Measurements from ENCODE around the gene TMEM175.
"Not testable (repeated sequence)": the region's sequence is repeated elsewhere in the genome, so short reads cannot be mapped to it uniquely, and the experiment has no call there.

Gene TMEM175

GRCh38 chr4:993111-994029, 61.1 kb downstream of the TMEM175 start, which contains the start of gene SLC26A1:
Gene SLC26A1 (minus strand): TSS chr4:993404. CDS start chr4:991703, 1,701 bp downstream.
- no peak for DNase-seq

DNA sequence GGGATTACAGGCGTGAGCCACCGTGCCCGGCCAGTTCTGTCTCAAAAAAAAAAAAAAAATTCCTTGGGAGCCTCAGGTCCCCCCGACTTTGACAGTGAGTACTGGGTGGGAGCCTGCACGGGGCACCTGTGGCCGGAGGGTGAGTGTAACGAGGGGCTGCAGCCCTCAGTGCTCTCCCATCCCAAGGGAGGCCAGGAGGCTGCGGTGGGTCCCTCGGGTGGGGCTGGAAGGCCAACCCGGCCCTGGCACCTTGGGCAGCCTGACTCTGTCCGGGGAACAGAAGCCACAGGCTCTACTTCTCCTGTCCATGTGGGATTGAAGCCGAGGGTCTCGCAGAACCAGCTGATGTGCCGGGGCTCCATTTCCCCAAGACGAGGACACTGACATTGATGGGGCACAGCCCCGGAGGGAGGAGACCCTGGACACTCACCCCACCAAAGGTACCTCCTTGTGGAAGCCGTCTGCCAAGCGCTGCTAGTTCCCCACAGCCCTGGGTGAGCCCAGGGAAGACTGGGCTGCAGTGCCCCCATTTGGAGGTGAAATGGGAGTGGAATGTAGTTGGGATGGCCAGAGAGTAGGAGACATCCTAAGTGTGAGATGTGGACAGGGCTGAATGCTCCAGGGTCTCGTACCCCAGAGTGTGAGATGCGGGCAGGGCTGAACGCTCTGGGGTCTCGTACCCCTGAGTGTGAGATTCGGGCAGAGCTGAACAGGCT, 63.2 kb downstream of the TMEM175 start:
- DNase-seq = no peak

GRCh38 chr4:996030-996996, 64.1 kb downstream of the TMEM175 start:
- no peak for DNase-seq

- no peak for DNase-seq
Measured at GRCh38 chr4:996997-997374, 64.7 kb downstream of the TMEM175 start.

GRCh38 chr4:997375-998071, 65.3 kb downstream of the TMEM175 start:
- no peak for DNase-seq

- DNase-seq = no peak
Measured at GRCh38 chr4:998096-998691, 65.9 kb downstream of the TMEM175 start.

DNA sequence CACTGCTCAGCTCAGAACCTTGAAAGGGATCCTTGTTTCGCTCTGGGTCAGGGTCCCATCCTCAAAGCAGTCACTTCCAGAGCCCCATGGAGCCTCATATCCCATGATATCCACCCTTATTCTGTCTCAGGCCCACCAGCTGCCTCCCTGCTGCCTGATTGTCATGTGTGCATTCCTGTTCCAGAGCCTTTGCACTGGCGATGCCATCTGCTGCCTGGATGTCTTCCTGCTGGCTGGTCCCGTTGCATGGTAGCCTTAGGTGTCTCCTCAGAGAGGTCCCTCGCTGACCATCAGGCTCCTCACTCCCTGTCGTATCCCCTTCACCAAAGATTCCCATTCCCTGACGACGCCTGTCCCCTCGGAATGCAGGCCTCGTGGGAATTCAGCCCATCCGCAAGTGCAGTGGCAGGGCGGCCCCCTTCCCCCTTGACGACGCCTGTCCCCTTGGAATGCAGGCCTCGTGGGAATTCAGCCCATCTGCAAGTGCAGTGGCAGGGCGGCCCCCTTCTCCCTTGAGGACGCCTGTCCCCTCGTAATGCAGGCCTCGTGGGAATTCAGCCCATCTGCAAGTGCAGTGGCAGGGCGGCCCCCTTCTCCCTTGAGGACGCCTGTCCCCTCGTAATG, 67.1 kb downstream of the TMEM175 start:
- DNase-seq = not testable (repeated sequence)

GRCh38 chr4:999882-1000425, 67.7 kb downstream of the TMEM175 start:
- no peak for DNase-seq

- DNase-seq = no peak
Measured at GRCh38 chr4:1000686-1001260, 68.5 kb downstream of the TMEM175 start.

- no peak for DNase-seq
Measured at GRCh38 chr4:1001561-1002130, 69.4 kb downstream of the TMEM175 start.

GRCh38 chr4:1002131-1002630, 69.9 kb downstream of the TMEM175 start:
- no peak for DNase-seq

- no peak for DNase-seq
Measured at GRCh38 chr4:1002631-1003251, 70.5 kb downstream of the TMEM175 start.

GRCh38 chr4:1003271-1004070, 71.2 kb downstream of the TMEM175 start:
- DNase-seq = no peak

GRCh38 chr4:1004071-1004418, 71.8 kb downstream of the TMEM175 start:
- DNase-seq = no peak

DNA sequence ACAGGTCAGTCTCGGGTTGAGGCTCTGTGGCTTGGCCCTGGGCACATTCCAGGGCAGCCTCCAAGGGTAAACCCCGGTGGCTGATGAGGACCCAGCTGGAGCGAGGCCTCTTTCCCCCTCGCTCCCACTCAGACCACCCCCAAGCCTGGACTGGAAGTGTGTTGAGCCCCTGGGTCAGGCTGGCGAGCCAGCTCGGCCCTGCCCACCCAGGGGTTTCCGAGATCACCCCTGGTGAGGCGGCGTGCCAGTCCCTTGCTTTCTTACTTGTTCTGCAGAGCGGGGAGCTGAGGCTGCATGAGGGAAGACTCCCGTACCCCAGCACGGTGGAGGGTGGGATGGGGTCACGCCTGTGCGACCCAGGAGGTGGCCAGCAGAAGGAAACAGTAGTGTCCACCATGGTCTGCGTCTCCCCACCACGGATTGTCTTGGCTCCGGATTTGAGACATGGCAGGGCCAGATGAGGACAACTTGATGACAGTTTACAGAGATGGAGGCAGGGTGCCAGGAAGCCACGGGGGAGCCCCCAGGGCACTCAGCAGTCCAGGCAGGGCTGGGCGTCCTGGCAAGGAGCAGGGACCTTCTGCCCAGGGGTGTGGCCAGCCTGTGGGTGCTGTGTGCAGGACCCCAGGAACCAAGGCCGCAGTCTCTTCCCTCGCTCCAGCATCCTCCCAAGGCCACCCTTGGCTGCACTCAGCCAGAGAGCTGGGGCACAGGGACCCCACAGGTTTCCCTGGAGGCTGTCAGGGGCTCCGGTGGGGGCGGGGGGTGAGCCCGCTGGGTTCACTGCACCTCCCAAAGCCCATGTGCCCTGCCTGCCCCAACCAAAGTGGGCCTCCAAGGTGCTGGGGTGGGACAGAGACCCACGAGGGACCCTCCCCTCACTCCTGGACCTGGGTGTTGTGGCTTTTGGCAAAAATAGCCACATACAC, 72.6 kb downstream of the TMEM175 start:
- no peak for DNase-seq

DNA sequence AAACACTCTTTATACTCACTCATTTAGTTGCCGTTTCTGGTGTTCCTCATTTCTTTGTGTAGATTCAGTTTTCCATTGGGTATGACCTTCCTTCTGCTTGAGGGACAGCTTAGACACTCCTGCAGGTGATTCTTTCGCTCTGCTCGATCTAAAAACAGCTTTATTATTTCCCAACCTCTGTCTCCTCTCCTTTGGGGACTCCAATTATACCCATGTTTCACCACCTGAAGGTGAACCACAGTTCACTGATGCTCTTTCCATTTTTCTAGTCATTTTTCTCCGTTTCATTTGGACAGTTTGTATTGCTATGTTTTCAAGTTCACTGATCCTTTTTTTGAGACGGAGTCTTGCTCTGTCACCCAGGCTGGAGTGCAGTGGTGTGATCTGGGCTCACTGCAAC, 74.6 kb downstream of the TMEM175 start:
- DNase-seq = no peak

Data from NCI-H1417 treated with DMSO at 0.1 percent for 48 hours (cell line).